Glutamatergic neuron (in vitro differentiated cells): Measurements from ENCODE around the gene ANO1. TPM values are rescaled to one million over a fixed set of nuclear protein-coding genes. Genes with fewer than 3 reads are reported as not detected.

ENCODE experiments used
- DNase-seq: peaks from one replicate; pipeline ENCODE4 v3.0.0; 2022
- H3K27ac Mint-ChIP-seq: one replicate; pipeline ENCODE4 v1.8.0; 2020; ENCODE audit warnings: mild to moderate bottlenecking, mixed read lengths, inconsistent platforms; ENCODE audit not compliant: unreplicated experiment
- H3K27me3 Mint-ChIP-seq: one replicate; pipeline ENCODE4 v1.8.0; 2020; ENCODE audit warnings: mild to moderate bottlenecking, moderate library complexity, mixed read lengths, inconsistent platforms; ENCODE audit not compliant: unreplicated experiment
- H3K36me3 Mint-ChIP-seq: one replicate; pipeline ENCODE4 v1.8.0; 2020; ENCODE audit warnings: mild to moderate bottlenecking, mixed read lengths, inconsistent platforms; ENCODE audit not compliant: unreplicated experiment
- H3K4me1 Mint-ChIP-seq: one replicate; pipeline ENCODE4 v1.8.0; 2020; ENCODE audit warnings: mild to moderate bottlenecking, low read depth, mixed read lengths, inconsistent platforms; ENCODE audit not compliant: unreplicated experiment
- H3K4me3 Mint-ChIP-seq: one replicate; pipeline ENCODE4 v1.8.0; 2020; ENCODE audit warnings: mild to moderate bottlenecking, mixed read lengths, inconsistent platforms; ENCODE audit not compliant: unreplicated experiment
- H3K9me3 Mint-ChIP-seq: one replicate; pipeline ENCODE4 v1.8.0; 2020; ENCODE audit warnings: mild to moderate bottlenecking, moderate library complexity, mixed read lengths, inconsistent platforms; ENCODE audit not compliant: unreplicated experiment
- total RNA-seq: library from RNA; stranded (reverse); fragmentation: NEBNext Ultra II Directional; extraction: Animal tissue kit (Norgen Biotek cat#: 25700); gene quantifications from one replicate; pipeline ENCODE4 v1.2.1, GENCODE V29; 2021; ENCODE audit not compliant: unreplicated experiment
- TF ChIP-seq, protein P1 (sequence below): fragments of 200-600 bp; sonication (generic); IDR thresholded peaks from one replicate; pipeline ENCODE4 v1.5.0; 2021; ENCODE audit not compliant: partially characterized antibody, unreplicated experiment

ANO1 gene
- total RNA-seq, 1 donor from 2014 or later, result not detected

DNA sequence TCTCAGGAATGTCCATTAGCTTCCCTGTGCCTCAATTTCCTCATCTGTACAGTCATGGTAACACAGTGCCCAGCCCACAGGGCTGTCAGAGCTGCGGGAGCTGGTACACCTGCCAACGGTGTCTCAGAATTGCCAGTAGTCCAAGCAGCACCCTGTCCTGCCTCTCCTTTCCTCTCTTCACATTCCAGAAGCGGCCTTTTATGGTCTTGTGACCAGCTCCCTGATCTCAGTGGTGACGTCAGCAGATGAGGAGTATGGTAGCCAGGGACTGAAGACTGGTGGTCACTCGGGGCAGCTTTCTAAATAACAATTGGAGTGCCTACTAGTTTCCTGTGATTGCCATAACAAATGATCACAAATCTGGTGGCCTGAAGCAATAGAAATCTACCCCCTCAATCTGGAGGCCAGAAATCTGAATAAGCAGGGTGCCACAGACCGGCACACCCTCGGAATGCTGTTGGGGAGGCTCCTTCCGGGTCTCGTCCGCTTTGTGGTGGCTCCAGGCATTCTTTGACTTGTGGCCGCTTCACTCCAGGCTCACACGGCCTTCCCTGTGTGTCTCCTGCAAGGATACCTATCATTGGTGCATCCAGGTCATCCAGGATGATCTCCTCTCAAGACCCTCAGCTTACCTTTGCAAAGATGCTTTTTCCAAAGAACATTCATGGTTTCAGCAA lies 127.1 kb downstream of the ANO1 start:
- DNase-seq, result no peak
- H3K4me1 Mint-ChIP-seq, result peaks cover 9% of the 10 kb centered on the region
- peaks cover 3% of the 10 kb centered on the region for H3K36me3 Mint-ChIP-seq
- H3K9me3 Mint-ChIP-seq, result peaks cover 9% of the 10 kb centered on the region
- peaks cover 10% of the 10 kb centered on the region for H3K27me3 Mint-ChIP-seq
- peak overlapping the region; percentile 93 for H3K4me3 Mint-ChIP-seq
- TF ChIP-seq, protein P1, sequence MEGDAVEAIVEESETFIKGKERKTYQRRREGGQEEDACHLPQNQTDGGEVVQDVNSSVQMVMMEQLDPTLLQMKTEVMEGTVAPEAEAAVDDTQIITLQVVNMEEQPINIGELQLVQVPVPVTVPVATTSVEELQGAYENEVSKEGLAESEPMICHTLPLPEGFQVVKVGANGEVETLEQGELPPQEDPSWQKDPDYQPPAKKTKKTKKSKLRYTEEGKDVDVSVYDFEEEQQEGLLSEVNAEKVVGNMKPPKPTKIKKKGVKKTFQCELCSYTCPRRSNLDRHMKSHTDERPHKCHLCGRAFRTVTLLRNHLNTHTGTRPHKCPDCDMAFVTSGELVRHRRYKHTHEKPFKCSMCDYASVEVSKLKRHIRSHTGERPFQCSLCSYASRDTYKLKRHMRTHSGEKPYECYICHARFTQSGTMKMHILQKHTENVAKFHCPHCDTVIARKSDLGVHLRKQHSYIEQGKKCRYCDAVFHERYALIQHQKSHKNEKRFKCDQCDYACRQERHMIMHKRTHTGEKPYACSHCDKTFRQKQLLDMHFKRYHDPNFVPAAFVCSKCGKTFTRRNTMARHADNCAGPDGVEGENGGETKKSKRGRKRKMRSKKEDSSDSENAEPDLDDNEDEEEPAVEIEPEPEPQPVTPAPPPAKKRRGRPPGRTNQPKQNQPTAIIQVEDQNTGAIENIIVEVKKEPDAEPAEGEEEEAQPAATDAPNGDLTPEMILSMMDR, result no peak
- H3K27ac Mint-ChIP-seq, result no peak overlapping the region

DNA sequence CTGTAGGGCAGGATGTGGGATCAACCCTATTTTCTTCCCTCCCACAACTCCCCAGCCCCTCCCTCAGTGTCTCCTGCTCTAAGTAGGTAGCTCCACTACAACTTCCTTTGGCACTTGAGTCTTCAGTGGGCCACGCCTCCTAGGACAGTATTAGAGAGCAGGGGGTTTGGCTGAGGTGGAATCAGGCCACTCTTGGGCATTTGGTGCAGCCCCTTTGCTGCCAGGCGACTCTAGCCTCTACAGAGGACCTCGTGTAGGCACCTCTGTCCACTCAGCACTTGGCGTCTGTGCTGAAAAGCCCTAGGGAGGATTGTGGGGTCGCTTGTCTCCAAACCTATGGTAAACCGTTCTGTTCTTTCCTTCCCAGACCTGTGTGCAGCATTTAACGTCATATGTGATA lies 127.6 kb downstream of the ANO1 start:
- Mint-ChIP-seq H3K4me3 (peak overlapping the region; percentile 61), H3K9me3 (peaks cover 9% of the 10 kb centered on the region), H3K27ac (no peak overlapping the region), H3K4me1 (peaks cover 9% of the 10 kb centered on the region), H3K36me3 (peaks cover 3% of the 10 kb centered on the region), H3K27me3 (peaks cover 10% of the 10 kb centered on the region)
- TF ChIP-seq, protein P1, result no peak
- DNase-seq, result no peak

DNA sequence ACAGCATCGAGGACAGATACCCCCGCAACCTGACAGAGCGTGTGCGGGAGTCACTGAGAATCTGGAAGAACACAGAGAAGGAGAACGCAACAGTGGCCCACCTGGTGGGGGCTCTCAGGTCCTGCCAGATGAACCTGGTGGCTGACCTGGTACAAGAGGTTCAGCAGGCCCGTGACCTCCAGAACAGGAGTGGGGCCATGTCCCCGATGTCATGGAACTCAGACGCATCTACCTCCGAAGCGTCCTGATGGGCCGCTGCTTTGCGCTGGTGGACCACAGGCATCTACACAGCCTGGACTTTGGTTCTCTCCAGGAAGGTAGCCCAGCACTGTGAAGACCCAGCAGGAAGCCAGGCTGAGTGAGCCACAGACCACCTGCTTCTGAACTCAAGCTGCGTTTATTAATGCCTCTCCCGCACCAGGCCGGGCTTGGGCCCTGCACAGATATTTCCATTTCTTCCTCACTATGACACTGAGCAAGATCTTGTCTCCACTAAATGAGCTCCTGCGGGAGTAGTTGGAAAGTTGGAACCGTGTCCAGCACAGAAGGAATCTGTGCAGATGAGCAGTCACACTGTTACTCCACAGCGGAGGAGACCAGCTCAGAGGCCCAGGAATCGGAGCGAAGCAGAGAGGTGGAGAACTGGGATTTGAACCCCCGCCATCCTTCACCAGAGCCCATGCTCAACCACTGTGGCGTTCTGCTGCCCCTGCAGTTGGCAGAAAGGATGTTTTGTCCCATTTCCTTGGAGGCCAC lies 128.3 kb downstream of the ANO1 start:
- TF ChIP-seq, protein P1, result no peak
- peaks cover 9% of the 10 kb centered on the region for H3K4me1 Mint-ChIP-seq
- H3K4me3 Mint-ChIP-seq, result no peak overlapping the region
- H3K27ac Mint-ChIP-seq, result no peak overlapping the region
- no peak for DNase-seq
- H3K9me3 Mint-ChIP-seq, result peaks cover 8% of the 10 kb centered on the region
- peaks cover 10% of the 10 kb centered on the region for H3K27me3 Mint-ChIP-seq
- H3K36me3 Mint-ChIP-seq, result peaks cover 3% of the 10 kb centered on the region

DNA sequence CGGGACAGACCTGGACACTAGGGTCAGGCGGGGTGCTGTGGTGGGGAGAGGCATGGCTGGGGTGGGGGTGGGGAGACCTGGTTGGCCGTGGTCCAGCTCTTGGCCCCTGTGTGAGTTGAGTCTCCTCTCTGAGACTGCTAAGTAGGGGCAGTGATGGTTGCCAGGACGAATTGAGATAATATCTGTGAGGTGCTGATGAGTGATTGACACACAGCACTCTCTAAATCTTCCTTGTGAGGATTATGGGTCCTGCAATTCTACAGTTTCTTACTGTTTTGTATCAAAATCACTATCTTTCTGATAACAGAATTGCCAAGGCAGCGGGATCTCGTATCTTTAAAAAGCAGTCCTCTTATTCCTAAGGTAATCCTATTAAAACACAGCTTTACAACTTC lies 128.9 kb downstream of the ANO1 start:
- no peak overlapping the region for H3K4me3 Mint-ChIP-seq
- peaks cover 8% of the 10 kb centered on the region for H3K9me3 Mint-ChIP-seq
- TF ChIP-seq, protein P1, result no peak
- H3K4me1 Mint-ChIP-seq, result peaks cover 9% of the 10 kb centered on the region
- H3K27ac Mint-ChIP-seq, result no peak overlapping the region
- no peak for DNase-seq
- peaks cover 10% of the 10 kb centered on the region for H3K27me3 Mint-ChIP-seq
- H3K36me3 Mint-ChIP-seq, result peaks cover 3% of the 10 kb centered on the region
